ENCODE results near the gene CFAP47.

- TF ChIP-seq CTCF (IDR thresholded peaks at IDR 0.05) (no peak), POLR2A (IDR thresholded peaks at IDR 0.05) (no peak)
Measured at GRCh38 chrX:36401774-36402173, 482.2 kb downstream of the CFAP47 start.
